Measurements from ENCODE around the gene C15orf39.

The C15orf39 gene

DNA sequence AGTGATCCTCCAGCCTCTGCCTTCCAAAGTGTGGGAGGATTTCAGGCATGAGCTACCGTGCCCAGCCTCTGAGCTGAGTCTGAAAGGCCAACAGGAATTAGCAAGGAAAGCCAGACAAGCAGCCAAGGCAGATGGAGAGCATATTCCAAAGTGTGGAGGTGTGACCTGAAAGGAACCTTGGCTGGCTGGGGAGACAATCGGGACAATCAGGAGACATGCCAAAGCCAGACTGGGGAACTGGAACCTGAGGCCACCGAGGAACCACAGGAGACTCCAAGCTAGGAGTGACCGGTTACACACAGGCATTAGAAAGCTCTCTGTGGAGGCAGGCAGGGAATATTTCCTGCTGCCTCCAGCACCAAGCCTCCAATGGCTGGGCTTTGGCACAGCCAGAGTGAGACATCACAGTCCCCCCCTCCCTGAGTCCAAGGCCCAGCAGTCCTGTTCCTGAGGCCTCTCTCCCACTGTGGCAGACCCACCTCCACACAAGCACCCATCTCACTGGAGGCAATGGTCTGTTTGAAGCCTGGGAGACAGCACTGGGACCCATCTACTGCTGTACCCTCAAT, 4.5 kb upstream of the C15orf39 start:
- DNase-seq (ENCODE audit: low spot score), result no peak

DNA sequence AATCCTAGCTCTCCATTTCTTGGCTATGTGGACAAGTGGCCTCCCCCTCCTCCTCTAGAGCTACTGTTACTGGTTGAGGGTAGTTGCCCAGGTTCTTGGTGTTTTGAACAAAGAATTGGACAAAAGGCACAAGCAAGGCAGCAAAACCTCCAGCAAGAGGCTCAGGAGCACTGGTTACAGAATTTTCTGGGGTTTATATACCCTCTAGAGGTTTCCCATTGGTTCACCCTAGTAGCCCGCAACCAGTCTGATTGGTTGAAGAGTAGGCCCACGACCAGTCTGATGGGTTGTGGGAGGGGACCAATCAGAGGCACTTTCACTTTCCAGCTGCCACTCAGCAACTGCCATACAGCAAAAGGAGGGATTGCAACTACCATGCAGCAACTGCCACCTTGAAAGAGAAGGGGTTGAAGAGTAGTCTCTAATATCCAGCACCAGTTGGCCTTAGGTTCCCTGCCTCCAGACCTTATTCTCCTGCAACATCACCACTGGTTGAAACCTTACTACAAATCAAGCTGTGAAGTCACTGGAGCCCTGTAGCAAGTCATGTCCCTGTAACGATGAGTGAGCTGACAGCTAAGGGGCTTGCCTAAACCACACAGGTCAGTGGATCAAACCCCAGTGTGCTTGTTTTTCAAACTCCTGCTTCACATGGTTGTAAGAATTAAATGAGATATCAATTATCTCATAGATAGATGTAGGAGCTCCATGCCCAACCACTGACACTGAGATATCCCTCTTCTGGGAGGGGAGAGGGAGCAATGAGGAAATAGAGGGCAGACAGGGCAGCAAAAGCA, 2.9 kb upstream of the C15orf39 start:
- no peak for DNase-seq (ENCODE audit: low spot score)

DNA sequence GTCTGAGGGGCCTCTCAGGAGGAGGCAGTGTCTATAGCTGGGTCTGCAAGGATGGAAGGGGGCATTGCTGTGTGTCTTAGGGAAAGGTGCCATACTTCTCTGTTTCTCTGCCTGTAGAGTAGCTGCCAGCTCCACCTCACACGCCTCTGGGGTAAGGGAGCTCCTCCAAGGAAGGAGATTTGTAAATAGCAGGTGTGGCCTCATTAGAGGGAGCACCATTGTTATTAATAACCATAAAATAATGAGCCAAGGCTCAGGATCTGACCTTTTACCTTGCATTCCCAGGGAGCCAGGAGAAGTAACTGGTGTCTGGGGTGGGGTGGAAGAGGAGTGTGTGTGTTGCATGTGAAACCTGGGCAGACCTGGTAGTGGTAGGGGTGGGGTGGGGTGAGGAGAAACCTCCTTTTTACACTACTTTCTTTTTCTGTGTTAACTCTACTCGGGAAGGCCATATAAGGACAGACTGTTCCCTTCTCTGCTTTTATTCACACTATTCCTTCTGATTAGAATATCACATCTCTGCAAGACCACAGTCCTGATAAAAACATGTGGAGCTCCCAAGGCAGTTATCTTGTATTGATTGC, 2.2 kb upstream of the C15orf39 start:
- no peak for DNase-seq (ENCODE audit: low spot score)

DNA sequence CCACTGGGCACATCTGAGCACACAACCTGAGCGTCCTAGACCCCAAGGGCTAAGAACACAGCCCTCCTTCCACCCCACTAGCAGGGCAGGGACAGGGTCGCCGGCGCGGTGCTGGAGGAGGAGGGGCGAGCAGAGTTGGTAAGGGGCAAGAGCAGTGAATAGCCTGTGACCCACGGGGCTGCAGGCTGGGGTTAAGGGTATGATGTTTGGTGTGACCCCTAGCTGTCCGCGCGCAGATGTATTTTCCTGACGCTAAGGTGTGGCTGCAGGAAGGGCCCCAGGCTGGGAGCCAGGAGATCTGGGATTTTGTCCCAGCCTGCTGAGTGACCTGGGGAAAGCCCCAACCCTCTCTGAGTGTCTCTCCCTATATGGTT, 1.3 kb upstream of the C15orf39 start:
- no peak for DNase-seq (ENCODE audit: low spot score)

DNA sequence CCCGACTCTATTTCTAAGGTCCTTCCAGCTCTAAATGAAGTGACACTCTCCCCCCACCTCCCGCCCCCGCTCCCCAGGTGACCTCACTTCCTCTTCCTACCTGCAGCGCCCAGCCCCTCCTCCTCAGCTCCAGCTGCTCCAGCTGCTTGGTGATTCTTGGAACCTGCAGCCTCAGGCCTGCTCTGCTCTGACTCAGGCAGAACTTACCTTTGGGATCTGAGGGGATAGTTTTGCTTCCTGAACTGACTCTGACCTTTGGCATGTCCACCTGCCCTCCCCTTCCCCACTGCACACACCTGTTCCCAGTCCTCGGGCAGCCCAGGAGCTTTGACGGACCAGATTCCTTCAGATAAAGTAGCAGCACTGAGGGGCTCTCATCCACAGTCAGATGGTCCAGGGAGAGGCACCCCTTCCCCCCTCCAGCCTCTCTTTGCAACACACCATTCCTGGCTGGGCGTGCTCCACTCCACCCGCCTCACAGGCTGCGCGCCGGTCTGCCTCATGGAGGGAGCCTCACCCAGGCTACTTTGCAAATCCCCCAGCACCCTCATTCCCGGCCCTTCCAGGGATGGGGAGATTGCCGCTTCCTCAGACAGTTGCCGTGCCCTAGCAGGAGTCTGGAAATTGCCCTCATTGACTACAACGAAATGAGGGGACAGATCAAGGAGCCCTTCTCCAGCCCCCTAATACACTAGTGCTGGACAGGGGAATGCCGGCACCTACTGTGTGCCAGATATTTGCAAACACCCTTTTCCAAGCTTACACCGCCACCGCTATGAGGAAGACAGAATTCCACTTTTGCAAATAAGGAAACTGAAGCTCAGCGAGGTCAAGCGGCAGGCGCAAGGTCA, 692 bp upstream of the C15orf39 start:
- peak; percentile 80 for DNase-seq (ENCODE audit: low spot score)

DNA sequence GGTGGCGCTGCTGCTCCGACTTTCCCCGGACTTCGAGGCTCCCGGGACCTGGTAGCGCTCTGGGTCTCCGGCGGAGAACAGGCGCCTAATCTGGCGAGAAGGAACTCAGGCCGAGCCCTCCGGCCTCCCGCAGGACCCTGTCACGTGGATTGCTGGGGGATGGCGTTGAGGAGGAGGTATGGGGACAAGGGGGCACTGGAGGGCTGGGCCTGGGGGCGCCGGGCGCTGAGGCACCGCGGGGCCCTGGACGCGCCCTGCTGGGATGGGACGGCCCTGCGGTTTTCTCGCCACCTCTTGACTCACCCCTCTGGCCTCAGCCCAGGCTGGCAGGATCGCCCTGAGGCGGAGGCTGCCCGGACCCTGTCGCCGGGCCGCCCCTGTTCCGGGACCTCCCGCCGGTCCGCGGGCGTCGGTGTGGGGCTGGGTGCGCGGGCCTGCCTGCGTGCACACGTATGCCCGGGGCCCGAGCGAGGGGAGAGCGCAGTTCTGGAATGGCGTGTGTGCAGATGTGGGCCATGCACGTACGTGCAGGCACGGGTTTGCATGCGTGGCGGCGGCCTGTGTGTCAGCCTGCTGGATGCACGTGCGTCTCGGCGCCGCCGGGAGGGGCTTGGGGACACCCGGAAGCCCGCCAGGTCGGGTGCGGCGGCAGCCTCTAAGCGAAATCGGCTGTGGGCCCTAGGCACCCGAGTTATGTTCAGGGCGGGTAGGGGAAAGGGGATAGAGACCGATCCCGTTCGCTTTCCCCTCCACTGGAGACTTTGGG, 752 bp downstream of the C15orf39 start:
- DNase-seq (ENCODE audit: low spot score), result peak; percentile 88

DNA sequence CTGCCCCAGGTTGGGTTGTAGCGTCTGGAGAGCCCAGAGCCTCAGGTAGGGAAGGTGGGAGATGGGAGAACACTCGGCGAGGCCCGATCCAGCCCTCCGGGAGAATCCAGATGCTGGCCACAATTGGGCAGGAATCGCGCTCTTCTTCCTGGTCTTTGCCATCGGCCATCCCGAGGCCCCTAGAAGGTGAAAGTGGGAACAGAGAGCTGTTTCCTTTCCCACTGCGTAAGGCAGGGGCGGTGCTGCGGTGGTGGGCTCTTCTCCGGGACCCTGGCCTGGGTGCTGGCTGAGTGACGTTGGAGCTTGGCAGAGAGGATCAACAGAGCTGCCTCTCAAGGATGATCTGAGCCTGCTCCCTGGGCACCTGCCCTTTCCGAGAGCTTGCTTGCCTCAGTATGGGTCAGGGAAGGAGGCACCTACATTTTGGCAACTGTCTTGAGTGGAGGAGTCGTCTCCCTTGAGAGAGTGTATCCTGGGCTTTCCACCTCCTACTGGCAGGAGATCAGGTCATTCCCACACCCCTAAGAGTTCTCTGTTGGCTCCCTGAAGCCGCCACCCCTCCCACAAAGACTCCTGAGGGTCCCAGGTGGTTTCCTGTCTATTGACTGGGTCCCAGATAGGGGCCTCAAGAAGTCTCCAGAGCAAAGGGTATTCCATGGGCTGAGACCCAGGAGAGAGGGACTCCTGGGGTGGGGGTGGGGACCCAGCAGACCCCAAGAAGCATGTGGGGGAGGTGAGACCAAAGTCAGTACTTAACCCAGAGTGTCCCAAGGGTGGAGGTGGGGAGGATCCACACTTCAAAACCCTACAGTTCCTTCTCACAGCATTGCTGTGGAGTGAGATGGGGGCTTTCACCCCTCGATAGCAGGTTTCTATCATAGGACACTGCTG, 1.6 kb downstream of the C15orf39 start:
- no peak for DNase-seq (ENCODE audit: low spot score)

DNA sequence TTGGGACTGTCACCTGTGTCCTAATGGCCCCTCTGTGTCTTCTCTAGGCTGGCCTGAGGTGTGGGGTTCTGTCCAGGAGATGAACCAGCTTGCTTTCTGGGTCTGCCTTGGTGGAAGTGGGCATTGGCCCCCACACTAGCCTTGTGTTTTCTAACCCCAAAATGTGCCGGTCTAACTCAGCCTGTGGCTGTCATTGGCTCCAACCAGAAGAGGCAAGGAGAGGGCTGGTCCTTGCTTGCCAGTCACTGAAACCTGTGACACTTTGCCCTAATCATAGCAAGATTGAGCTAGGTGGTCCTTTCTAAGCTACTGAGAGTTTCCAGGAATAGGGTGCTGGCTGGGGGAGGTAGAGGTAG, 2.2 kb downstream of the C15orf39 start:
- no peak for DNase-seq (ENCODE audit: low spot score)

DNA sequence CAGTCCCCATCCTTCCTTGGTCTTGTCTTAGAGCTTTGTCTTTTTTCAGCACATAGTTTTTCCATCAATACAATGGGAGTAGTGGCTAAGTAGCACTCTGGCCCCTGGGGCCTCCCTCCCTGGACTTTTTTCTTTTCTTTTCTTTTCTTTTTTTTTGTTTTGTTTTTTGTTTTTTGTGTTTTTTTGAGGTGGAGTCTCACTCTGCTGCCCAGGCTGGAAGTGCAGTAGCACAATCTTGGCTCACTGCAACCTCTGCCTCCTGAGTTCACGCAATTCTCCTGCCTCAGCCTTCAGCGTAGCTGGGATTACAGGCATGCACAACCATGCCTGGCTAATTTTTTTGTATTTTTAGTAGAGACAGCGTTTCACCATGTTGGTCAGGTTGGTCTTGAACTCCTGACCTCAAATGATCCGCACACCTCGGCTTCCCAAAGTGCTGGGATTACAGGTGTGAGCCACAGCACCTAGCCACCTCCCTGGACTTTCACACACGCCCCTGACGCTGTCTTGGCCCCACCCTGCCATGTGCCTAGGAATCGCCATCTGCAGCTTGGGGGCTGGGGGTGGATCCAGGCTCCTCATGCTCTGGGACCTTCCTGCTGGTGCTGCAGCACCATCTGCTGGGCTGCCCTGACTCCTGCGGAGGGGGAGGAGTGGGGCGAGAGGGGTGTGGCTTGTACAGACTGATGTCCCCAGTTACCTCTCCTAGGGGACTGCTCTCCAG, 2.8 kb downstream of the C15orf39 start:
- DNase-seq (ENCODE audit: low spot score), result peak; percentile 100

DNA sequence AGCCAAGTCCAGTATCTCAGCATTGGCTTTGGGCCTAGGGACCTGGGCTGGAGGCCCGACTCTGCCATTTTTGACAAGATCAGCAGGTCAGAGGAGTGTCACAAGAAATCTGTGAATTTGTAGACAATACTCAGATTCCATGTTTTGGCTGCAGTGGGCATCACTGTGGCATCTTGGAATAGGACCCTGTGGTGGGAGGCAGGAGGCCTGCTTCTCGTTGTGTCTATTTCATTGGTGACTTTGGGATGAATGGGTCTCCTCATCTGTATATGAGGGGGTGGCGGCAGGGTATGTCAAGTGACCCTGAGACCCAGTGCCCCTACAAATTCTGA, 3.3 kb downstream of the C15orf39 start:
- no peak for DNase-seq (ENCODE audit: low spot score)

DNA sequence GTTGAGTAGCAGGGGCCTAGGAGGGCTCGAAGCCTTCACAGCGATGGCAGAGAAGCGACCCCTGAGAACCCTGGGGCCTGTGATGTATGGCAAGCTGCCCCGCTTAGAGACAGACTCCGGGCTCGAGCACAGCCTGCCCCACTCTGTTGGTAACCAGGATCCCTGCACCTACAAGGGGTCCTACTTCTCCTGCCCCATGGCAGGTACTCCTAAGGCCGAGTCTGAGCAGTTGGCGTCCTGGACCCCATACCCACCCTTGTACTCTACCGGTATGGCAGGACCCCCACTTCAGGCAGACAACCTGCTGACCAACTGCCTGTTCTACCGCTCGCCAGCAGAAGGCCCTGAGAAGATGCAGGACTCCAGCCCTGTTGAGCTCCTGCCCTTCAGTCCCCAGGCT, 4.3 kb downstream of the C15orf39 start:
- DNase-seq (ENCODE audit: low spot score), result no peak

DNA sequence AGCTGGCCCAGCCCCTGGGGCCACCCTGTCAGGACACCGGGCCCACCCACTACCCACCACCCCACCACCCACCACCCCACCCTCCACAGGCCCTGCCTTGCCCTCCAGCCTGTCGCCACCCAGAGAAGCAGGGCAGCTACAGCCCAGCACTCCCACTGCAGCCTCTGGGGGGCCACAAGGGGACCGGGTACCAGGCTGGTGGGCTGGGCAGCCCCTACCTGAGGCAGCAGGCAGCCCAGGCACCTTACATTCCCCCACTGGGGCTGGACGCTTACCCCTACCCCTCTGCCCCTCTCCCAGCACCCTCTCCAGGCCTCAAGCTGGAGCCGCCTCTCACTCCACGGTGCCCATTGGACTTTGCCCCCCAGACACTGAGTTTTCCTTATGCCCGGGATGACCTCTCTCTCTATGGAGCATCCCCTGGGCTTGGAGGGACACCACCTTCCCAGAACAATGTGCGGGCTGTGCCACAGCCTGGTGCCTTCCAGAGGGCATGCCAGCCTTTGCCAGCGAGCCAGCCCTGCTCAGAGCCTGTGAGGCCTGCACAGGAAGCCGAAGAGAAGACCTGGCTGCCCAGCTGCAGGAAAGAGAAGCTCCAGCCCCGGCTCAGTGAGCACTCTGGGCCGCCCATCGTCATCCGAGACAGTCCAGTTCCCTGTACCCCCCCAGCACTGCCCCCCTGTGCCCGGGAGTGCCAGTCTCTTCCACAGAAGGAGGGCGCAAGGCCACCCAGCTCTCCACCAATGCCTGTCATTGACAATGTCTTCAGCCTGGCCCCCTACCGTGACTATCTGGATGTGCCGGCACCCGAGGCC, 5.3 kb downstream of the C15orf39 start:
- DNase-seq (ENCODE audit: low spot score), result no peak

DNA sequence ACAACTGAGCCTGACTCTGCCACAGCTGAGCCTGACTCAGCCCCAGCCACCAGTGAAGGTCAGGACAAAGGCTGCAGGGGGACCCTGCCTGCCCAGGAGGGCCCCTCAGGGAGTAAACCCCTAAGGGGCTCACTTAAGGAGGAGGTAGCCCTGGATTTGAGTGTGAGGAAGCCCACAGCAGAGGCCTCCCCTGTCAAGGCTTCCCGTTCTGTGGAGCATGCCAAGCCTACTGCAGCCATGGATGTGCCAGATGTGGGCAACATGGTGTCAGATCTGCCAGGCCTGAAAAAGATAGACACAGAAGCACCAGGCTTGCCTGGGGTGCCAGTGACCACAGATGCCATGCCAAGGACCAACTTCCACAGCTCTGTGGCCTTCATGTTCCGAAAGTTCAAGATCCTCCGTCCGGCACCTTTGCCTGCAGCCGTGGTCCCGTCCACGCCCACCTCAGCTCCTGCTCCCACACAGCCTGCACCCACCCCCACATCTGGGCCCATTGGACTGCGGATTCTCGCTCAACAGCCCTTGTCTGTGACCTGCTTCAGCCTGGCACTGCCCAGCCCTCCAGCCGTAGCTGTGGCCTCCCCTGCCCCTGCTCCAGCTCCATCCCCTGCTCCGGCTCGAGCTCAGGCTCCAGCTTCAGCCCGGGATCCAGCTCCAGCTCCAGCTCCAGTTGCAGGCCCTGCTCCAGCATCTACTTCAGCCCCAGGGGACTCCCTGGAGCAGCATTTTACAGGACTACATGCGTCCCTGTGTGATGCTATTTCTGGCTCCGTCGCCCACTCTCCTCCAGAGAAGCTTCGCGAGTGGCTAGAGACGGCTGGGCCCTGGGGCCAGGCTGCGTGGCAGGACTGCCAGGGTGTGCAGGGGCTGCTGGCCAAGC, 6.2 kb downstream of the C15orf39 start:
- no peak for DNase-seq (ENCODE audit: low spot score)

DNA sequence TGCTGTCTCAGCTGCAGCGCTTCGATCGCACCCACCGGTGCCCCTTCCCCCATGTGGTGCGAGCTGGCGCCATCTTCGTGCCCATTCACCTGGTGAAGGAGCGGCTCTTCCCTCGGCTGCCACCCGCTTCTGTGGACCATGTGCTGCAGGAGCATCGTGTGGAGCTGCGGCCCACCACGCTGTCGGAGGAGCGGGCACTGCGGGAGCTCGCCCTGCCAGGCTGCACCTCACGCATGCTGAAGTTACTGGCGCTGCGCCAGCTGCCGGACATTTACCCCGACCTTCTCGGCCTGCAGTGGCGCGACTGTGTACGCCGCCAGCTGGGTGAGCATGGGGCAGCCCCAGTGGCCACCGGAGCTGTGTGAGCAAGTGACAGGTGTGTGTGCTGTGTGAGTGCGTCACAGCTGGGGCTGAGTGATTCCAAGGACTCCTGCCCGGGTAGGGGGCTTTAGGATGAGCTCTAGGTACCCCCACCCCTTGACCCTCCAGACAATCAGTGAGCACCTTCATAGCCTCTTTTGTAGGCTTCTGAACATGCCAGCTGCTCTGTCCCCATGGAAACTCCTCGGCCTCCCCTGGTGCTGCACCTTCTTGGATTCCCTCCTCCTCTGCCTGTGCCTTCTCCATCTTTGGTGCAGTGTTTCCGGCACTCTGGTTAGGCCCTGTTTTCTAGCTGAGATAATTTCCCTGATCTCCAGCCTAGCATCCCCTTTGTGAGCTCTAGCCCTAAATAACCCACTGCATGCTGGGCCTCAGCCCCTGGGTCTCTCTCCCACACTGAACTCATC, 7.0 kb downstream of the C15orf39 start:
- DNase-seq (ENCODE audit: low spot score), result no peak

DNA sequence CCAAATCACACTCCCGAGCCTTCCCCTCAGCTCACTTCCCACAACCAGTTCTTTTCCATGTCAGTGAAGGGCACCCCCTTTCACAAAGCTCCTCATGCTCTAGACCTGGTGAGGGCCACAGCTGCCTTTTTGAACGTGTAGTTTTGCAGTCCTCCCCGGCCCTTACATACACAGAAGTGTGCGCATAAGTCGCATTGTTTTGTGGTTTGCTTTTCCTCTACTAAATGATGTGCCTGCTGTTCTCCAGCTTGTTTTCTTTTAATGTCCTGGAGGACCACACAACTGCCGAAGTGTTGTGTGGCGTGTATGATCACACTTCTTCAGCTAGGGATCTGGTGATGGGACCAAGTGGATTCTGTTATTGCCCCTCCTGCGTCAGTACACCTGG, 7.6 kb downstream of the C15orf39 start:
- DNase-seq (ENCODE audit: low spot score), result no peak

DNA sequence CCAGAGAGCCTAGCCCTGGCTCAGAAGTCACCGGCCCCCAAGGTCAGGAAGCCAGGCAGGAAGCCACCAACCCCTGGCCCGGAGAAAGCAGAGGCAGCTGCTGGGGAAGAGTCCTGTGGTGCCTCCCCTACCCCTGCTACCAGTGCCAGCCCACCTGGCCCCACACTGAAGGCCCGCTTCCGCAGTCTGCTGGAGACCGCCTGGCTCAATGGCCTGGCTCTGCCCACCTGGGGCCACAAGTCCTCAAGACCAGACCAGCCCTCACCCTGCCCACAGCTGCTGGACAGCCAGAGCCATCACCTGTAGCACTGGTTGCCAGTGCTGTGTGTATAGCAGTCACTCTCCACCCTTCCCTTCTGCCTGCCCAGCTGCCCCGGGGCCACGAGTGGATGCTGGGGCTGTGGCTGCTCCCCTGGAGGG, 9.1 kb downstream of the C15orf39 start:
- no peak for DNase-seq (ENCODE audit: low spot score)

DNA sequence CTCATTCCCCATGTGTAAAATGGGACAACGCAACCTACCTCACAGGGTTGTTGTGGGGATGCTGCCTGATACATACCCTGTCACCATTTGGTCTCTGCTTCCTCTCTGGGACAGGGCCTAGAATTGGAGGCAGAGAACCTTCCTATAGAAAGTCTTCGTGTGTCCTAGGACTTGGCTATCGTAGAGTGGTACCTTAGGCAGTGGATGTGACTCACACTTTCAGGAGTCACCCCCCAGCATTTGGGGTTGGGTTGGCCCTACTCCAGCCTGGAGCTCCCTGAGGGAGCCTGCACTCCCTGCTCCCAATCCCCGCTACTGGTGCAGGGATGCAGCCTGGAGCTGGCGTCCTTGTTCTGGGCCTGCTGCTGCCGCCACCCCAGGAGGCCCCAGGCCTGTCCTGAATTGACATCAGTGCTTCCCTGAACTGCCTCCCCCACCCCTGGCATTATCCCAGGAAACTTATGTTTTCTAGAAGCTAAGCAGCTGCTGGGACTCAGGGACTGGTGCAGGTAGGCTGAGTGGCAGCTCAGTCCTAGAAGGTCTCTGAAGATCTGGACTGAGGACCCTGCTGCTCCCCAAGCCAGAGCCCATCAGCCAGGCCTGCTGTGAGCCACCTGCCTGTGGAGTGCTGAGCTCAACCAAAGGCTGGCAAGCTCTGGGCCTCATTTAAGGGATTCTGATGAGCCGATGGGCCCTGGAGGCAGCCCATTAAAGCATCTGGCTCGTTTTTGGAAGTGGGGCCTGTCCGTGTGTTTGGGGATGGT, 9.9 kb downstream of the C15orf39 start:
- no peak for DNase-seq (ENCODE audit: low spot score)
